ENCODE results near the gene NUSAP1. TPM values are rescaled to one million over a fixed set of nuclear protein-coding genes. Genes with fewer than 3 reads are reported as not detected.

The NUSAP1 gene
- total and polyA plus RNA-seq, 2 of the 4 experiments (the other 2 are of a cell fraction): 59.2 to 123 TPM

GRCh38 chr15:41288464-41288863, 44.2 kb upstream of the NUSAP1 start:
- no TSS peak for BruUV-seq (replicated peaks)
- Histone ChIP-seq H4K8ac (ENCODE audit: low read depth in 2 of 2, low read length in 2 of 2) (no peak overlapping the region), H3K79me1 (ENCODE audit: low read depth in 1 of 2, low read length in 2 of 2) (peaks cover 22 to 58% of the 10 kb centered on the region in 2 experiments), H2BK5ac (ENCODE audit: low read depth, low read length, poor library complexity, severe bottlenecking) (no peak overlapping the region), H4K91ac (ENCODE audit: insufficient read depth, low read depth, low read length) (no peak overlapping the region), H3K27me3 (ENCODE audit: control insufficient read depth, insufficient read depth, low read length) (no peaks in the 10 kb centered on the region), H3K23ac (ENCODE audit: low read depth, low read length) (no peak overlapping the region), H4K5ac (ENCODE audit: low read depth, low read length) (no peak overlapping the region), H3K4me1 (ENCODE audit: control insufficient read depth, insufficient read depth, low read length) (peaks cover 2% of the 10 kb centered on the region; the same call in 1 of the 2 replicates), H3K9me3 (ENCODE audit: control insufficient read depth, insufficient read depth, low read length) (no peaks in the 10 kb centered on the region), H3K36me3 (ENCODE audit: control insufficient read depth, insufficient read depth, low read length) (peaks cover 23% of the 10 kb centered on the region), H3K14ac (replicated peaks; ENCODE audit: low read depth, low read length) (no peak overlapping the region), H4K20me1 (ENCODE audit: insufficient read depth, low read length) (peaks cover 3% of the 10 kb centered on the region; the same call in 1 of the 2 replicates), H3K9ac (ENCODE audit: low read depth, low read length) (no peak overlapping the region), H2AK5ac (ENCODE audit: low read depth, low read length) (no peak overlapping the region), H3K9me1 (ENCODE audit: insufficient read depth, low read length) (no peaks in the 10 kb centered on the region; the same call in 1 of the 2 replicates), H3K18ac (ENCODE audit: low read depth, low read length) (no peak overlapping the region), H2AK9ac (replicated peaks; ENCODE audit: low read depth, low read length, poor library complexity) (no peak overlapping the region), H3K4me3 (ENCODE audit: insufficient read depth, low read depth, low read length) (no peak overlapping the region), H3K27ac (ENCODE audit: insufficient read depth, low read length) (no peak overlapping the region), H3K56ac (ENCODE audit: extremely low read depth, insufficient read depth, low read length) (no peak overlapping the region), H2BK120ac (ENCODE audit: low read depth, low read length) (no peak overlapping the region), H3K4me2 (ENCODE audit: low read depth, low read length) (no peak overlapping the region), H2AFZ (replicated peaks; ENCODE audit: low read length, poor library complexity) (no peak overlapping the region), H2BK15ac (ENCODE audit: low read depth, low read length) (no peak overlapping the region), H2BK20ac (ENCODE audit: low read depth, low read length) (no peak overlapping the region), H3K4ac (ENCODE audit: low read depth, low read length) (no peak overlapping the region)
- WGBS, 2 experiments (ENCODE audit: extremely low coverage in 2 of 2, insufficient read length in 1 of 2): no CpG with 5 or more reads among the region's 1 CpG
- DNase-seq (no peak), ATAC-seq (ENCODE audit: low read depth) (no peak)
- CTCF ChIA-PET: no interaction called here
- no peak for TF ChIP-seq CHD1 (IDR thresholded peaks at IDR 0.05; ENCODE audit: low read depth, low read length)
- no peak for TF ChIP-seq SMC3 (IDR thresholded peaks at IDR 0.05; ENCODE audit: low read depth, low read length)
- no peak for TF ChIP-seq RAD21 (IDR thresholded peaks at IDR 0.05; ENCODE audit: low read length)
- TF ChIP-seq ELK1 (IDR thresholded peaks at IDR 0.05; ENCODE audit: borderline replicate concordance, low read depth, low read length): no peak
- no peak for TF ChIP-seq BHLHE40 (IDR thresholded peaks at IDR 0.05; ENCODE audit: low read depth, low read length)
- TF ChIP-seq MAFK (IDR thresholded peaks at IDR 0.05; ENCODE audit: low read depth, low read length): no peak
- no peak for TF ChIP-seq CTCF (conservative IDR thresholded peaks at IDR 0.05; ENCODE audit: low read depth, low read length)
- no peak for TF ChIP-seq MAZ (IDR thresholded peaks at IDR 0.05; ENCODE audit: borderline replicate concordance, low read depth, low read length)
- no peak for TF ChIP-seq POLR2A (IDR thresholded peaks at IDR 0.05; ENCODE audit: low read depth, low read length)
- TF ChIP-seq CEBPB (IDR thresholded peaks at IDR 0.05; ENCODE audit: low read depth, low read length): no peak
- TF ChIP-seq RCOR1 (IDR thresholded peaks at IDR 0.05; ENCODE audit: insufficient replicate concordance, low read length): no peak
- no peak for TF ChIP-seq USF2 (IDR thresholded peaks at IDR 0.05; ENCODE audit: low read depth, low read length)
- no peak for TF ChIP-seq NFE2L2 (IDR thresholded peaks at IDR 0.05; ENCODE audit: low read depth, low read length)
- TF ChIP-seq RFX5 (IDR thresholded peaks at IDR 0.05; ENCODE audit: low read depth, low read length): no peak
- no peak for TF ChIP-seq FOS (IDR thresholded peaks at IDR 0.05; ENCODE audit: low read depth, low read length)
- in situ Hi-C loops (cut with MboI; ENCODE audit: low sequenced_read_pairs) (no loop called here), intact Hi-C loops (cut with micrococcal nuclease) (no loop called here), dilution Hi-C loops (cut with HindIII; ENCODE audit: low sequenced_read_pairs, unreplicated experiment) (no loop called here)
- POLR2A ChIA-PET (ENCODE audit: unreplicated experiment): no interaction called here
